Stimulated activated CD4-positive, alpha-beta T cell treated with anti-CD3 and anti-CD28 coated beads, Interleukin-12 subunit alpha, Interleukin-12 subunit beta, amount 100 ng/mL, for 24 hours (primary cell): Measurements from ENCODE around the gene FZD2.
"Not testable (repeated sequence)": the region's sequence is repeated elsewhere in the genome, so short reads cannot be mapped to it uniquely, and the experiment has no call there.

Experiments
- DNase-seq, 2 experiments: peaks; one replicate each; pipeline ENCODE4 v3.0.0-alpha.2; 2020; ENCODE audit warnings: low read depth in 2 of 2

FZD2 gene

DNA sequence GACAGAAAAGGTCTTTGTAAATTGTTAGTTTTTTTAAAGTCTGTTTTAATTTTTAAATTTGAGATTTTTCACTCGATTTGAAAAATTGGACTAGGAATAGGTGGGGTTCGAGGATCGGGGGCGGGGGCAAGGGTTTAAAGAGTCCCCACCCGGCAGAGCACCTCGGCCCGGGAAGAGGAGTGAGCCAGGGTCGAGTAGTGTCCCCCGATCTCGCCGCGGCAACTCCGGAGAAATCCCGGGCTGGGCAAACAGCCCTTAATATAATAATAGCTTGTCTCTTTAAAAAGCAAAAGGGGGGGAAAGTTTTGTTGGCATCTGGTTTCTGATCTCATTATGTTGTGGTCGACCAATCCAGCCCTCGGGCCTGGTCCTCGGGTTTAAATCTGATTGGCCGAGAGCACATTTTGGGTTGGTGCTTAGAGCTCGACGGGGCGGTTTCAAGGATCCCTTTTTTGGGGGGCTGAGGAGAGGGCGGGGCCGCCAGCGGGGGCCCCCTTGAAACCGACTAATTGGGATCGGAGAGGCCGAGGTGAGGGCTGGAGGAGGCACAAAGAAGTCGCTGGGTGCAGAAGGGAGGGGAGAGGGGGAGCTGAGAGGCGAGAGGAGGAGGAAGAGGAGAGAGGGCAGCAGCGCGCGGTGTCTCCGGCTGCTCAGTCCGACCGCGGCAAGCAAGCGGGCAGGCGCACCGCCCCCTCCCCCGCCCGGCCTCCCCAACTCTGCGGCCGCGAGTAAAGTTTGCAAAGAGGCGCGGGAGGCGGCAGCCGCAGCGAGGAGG lies at the start of gene FZD2:
Gene FZD2, plus strand, starts transcription at position 653 of the 775 bp plus-strand sequence. CDS start 205 bp downstream, outside the sequence.
- DNase-seq = peak in 1 of 2 experiments; percentile 21

- not testable (repeated sequence) for DNase-seq
These were observed 45.8 kb upstream of the FZD2 start for GRCh38 chr17:44511241-44512134.

GRCh38 chr17:44518032-44518431 lies 39.3 kb upstream of the FZD2 start:
- no peak for DNase-seq

DNA sequence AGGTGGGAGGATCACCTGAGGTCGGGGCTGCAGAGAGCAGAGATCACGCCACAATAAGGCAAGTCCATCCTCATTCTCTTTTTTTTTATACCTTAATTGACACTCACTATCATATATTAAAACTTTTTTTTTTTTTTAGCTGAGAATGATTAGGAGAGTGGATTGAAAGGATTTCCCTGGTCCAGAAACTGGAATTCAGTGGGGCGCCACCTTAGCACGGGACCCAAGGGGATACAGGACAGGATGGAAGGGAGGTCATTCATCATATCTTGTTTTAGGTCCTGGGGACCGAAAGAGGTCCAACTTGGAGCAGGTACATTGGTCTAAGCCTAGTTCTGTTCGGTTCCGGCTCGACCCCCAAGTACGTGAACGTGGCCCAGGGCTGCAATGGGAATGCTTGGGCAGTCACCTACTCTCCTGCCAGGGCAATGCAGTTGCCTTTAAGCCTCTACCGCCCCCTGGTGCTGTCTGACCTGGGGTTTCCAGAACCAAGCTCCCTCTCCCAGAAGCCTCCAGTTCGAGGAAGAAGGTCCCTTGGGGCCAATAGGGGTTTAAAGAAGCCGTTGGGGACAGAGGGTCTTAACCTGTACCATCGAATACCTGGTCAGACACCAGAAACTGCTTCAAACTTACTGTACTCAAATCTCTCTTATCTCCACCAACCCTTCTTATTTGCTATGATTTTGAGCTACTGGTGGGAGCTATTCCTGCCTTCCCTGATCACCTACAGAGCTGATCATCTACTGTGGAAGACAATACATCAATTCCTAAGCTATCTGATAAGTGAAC lies 34.2 kb upstream of the FZD2 start:
- DNase-seq = peak in 1 of 2 experiments; percentile 65

- no peak for DNase-seq
These were observed 33.7 kb upstream of the FZD2 start for GRCh38 chr17:44523672-44523972.

- DNase-seq = no peak
These were observed 30.2 kb upstream of the FZD2 start for GRCh38 chr17:44527102-44527501.

DNA sequence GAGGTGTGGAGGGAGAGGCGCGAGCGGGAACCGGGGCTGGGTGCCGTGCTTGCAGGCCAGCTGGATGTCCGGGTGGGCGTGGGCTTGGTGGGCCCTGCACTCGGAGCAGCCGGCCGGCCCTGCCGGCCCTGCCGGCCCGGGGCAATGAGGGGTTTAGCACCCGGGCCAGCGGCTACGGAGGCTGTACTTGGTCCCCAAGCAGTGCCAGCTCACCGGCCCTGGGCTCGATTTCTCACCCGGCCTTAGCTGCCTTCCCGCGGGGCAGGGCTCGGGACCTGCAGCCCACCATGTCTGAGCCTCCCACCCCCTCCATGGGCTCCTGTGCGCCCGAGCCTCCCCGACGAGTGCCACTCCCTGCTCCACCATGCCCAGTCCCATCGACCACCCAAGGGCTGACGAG lies 29.3 kb upstream of the FZD2 start:
- no peak for DNase-seq

- no peak for DNase-seq
These were observed 27.4 kb upstream of the FZD2 start for GRCh38 chr17:44529864-44530263.

DNA sequence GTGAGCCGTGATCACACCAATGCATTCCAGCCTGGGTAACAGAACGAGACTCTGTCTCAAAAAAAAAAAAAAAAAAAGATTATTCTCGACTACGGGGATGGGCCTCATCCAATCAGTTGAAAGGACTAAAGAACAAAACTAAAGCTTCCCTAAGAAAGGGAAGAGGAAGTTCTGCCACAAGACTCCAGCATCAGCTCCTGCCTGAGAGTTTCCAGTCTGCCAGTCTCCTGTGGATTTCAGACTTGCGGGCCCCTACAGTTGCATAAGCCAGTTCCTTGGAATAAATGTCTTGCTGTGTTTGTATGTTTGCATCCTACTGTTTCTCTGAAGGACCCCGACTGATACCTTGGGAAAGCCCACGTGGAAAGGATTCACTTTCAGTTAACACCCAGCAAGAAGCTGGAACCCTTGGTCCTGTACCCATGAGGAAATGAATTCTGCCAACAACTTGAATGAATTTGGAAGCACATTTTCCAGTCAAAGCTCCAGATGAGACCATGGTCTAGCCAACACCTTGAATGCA lies 26.3 kb upstream of the FZD2 start:
- no peak for DNase-seq

DNA sequence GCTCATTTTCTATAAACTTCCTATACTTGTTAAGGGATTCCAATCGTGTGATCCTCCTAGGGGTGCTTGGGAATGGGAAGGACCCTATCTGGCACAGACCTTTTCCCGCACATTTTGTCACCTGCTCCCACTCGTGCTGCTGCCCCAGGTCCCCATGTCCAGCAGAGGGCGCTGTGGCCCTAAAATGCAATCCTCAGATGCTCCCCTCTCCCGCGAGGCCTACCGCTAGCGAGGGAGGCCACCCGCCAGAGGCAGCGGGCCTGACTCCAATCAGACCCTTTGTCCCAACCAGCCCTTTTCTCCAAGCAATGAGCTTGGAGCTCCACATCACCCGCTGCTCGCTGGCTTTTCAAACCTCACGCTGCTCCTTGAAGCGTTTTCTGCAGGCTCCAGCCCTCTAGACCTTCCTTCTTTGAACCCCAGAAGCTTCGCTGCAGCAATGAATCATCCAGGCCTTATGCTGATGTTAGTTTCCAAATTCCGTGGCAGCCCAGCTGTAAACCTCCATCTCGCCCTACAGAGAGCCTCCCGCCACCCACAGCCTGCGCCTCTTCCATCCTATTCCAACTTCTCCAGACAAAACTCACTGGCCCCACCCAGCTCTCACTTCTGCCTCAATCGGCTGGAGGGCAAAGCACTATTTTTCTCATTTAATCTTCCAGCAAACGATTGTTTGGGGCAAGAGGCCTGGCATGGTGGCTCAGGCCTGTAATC lies 23.6 kb upstream of the FZD2 start:
- peak; percentile 72 to 88 for DNase-seq

DNA sequence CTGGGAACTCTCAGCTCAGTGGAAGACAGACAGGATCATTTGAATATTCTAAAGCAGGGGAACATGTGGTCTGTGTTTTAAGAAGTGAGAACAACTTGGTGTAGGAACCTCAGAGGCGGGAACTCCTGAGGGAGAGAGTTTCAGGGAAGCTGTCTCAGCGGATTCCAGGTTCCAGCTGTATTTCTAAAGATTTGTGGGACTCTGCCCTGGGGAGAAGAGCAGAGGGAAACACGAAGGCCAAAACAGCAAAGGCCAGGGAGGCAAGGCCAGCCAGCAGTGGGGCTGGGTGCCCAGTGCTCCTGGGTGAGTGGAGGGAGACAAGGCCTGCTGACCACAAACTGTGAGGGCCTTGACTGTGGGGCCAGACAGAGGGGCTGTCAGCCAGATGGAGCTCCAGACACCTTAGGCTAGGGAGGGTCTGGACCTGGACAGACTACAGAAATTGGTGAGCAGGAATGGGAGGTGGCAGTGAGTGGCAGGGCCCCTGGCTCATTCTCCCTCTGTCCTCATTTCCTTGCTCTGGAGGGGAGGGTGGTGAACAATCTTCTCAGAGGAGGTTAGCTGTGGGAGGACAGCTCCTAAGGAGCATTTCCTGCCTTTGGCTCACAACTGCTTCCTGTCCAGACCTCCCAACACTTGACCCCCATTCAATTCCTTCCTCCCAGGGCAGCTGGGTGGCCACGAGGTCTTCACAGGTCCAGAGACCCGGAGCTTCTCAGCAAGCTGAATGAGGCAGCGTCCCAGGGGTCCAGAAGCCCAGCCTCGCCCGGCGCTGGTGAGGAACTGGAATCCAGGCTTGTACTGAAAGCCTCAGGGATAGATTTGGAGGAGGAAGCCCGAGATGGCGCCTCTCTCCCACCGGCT lies 21.0 kb upstream of the FZD2 start:
- no peak for DNase-seq

- DNase-seq = not testable (repeated sequence)
These were observed 19.4 kb upstream of the FZD2 start for GRCh38 chr17:44537922-44538321.

- no peak for DNase-seq
These were observed 17.6 kb upstream of the FZD2 start for GRCh38 chr17:44539673-44540072.

- no peak for DNase-seq
These were observed 16.8 kb upstream of the FZD2 start for GRCh38 chr17:44540246-44541084.

DNA sequence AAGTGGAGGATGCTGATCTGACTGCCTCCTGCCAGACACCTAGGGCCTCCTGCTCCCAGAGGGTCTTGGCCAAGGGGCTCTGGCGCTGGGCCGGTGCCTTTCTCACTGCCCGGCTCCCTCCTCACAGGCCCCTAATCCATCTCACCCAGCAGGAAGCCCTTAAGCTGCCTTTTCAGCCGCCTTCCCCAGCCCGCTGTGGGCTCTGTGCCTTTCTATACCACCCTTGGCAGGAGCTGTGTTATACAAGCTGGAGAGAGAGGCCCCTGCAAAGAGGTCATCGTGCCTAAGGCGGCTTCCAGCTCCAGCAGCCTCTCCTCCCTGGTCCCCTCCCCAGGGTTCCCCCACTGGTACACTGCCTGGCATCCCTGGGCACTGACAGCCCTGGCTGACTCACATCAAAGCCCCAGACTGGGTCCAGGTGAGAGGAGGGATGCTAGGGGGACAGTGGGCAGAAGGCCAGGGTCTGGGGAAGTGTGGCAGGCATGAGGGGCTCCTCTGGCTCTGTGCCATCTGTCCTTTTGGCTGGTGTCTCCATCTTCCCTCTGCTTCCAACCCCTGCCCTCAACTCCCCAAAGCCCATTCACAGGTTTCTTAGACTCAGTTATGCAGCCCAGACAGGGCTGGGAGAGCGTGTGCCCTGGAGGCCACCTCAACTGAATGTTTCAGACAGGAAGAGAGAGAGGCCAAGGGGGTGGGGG lies 15.3 kb upstream of the FZD2 start:
- no peak for DNase-seq

DNA sequence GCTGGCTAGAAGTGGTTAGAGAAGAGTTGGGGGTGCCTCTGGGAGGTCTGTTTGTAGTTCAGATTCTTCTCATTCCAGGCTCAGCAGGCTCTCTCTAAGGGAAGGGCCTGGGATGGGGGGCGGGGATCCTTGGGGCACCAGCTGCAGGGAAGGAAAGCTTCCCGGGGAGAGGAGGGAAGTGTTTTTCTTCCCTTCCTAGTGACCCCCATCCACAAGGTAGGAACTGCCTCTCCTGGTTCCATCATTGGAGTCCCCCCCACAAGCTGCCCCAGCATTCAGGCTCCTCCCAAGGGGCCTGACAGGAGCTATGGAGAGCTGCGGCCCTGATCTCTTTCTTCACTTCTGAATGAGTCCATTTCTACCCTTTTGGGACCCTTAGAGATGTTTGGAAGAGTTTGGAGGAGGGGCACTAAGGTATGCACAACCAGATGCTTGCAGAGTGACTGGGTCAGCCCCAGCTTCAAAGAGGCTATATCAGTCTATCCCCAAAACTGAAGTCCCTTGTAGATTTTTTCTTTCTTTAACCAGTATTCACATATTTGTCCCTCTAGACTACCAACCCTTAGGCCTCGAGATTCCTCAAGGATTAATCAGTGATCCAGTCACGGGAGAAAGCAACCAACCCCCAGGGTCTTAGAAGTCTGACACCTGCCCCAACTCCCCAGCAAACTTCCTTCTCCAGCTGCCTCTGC lies 13.9 kb upstream of the FZD2 start:
- DNase-seq = no peak

- DNase-seq = no peak
These were observed 13.3 kb upstream of the FZD2 start for GRCh38 chr17:44543905-44544523.
